IPS-NIHi11 (cell line): ENCODE data around the gene KCNK4.

ENCODE experiments used
- DNase-seq: peaks from one replicate; pipeline ENCODE4 v3.0.0; 2012; ENCODE audit warnings: mixed read lengths, low spot score

The KCNK4 gene

GRCh38 chr11:64349025-64349387 lies 57.9 kb downstream of the KCNK4 start:
- DNase-seq = no peak

GRCh38 chr11:64349404-64349803 lies 58.3 kb downstream of the KCNK4 start:
- no peak for DNase-seq
